OCI-LY3 (cell line): ENCODE results near the gene PEDS1.

Source experiments
- CTCF ChIP-seq: fragments of 200-600, 300-600 bp; sonication (generic); IDR thresholded peaks from 2 replicates; pipeline ENCODE4 v1.5.1; 2014; ENCODE audit warnings: antibody characterized with exemption, low read length, low read depth
- EZH2phosphoT487 ChIP-seq: fragments of 200-600 bp; shearing (Covaris generic); IDR thresholded peaks from 2 replicates; pipeline ENCODE4 v1.6.1; 2018; ENCODE audit warnings: antibody characterized with exemption, mixed run types, low read depth

DNA sequence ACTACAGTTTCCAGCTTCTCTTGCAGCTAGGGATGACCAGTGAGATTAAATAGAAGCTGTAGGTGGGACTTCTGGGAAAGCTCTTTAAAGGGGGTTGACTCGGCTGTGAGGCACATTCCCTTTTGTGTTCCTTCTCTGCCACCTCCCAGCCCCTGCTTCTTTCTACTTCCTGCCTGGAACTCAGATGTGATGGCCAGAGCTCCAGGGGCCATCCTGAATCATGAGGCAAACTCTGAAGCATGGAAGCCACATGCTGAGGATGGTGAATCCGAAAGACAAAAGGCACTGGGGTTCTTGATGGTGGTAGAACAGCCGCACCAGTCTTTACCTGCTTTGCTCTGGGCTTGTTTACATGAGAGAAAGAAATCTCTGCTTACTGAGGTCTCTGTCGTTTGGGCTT lies 46.2 kb upstream of the PEDS1 start:
- TF ChIP-seq EZH2phosphoT487 (no peak), CTCF (no peak)
